DMS79 treated with DMSO at 0.1 percent for 48 hours (cell line): ENCODE results near the gene EMCN.
"Not testable (repeated sequence)": the region's sequence is repeated elsewhere in the genome, so short reads cannot be mapped to it uniquely, and the experiment has no call there.

Experiments
- DNase-seq: peaks from one replicate; lab custom pipeline; 2025; lab: John Stamatoyannopoulos, UW

Gene EMCN

DNA sequence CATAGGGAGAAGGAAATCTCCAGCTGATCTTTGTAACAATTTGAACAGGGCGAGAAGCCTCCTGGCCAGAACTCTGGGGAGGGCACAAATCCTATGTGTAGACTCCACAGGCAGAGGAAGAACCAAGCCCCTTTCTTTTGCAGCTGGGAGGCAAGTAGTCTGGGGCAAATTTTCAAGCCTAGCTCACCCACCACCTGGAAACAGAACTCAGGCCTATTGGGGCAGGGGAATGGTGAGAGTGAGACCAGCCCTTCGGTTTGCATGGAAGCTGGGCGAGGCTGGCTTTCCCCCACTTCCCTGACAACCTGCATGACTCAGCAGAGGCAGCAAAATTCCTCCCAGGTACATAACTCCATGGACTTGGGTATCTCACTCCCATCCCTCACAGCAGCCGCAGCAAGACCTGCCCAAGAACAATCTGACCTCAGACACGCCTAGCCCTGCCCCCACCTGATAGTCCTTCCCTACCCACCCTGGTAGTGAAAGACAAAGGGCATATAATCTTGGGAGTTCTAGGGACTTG lies 138.2 kb downstream of the EMCN start:
- DNase-seq, result no peak

GRCh38 chr4:100372432-100372831 lies 145.4 kb downstream of the EMCN start:
- DNase-seq, result no peak

GRCh38 chr4:100369871-100370270 lies 148.0 kb downstream of the EMCN start:
- DNase-seq, result no peak

DNA sequence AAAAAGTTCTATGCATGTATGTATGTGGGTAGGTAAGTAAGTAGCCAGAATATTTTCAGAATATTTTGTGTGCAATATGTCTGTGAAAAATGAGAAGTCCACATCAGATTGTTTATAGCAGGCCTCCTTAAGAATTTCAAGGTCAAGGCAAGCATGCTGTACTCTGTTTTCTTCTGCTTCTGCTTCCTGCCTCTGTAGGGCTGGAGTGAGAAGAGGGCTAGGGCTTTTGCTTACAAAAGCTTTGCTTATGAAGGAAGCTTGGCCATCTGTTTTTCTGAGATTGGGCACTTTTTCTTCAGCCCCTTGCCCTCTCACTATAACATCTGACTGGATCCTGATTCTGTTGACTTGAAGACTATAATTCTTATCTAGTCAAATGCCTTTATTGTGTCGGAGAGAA lies 150.4 kb downstream of the EMCN start:
- no peak for DNase-seq

DNA sequence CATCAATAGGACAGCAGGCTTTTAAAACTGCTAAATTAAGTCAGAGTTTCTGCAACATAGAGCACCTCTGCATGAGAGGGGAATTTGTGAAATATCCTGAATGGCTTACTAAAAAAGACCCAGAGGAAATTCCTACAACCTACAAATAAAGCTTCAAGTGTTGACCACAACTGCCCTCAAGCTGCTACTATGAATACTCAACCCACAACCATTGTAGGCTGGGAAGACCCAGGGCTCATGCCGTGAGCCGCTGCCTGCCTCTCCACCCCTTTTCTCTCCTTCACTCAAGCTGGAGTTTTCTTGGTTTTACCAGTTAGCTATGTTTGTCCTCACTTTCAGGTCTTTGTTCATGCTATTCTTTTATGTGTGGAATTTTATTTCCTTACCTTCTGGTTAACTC lies 151.6 kb downstream of the EMCN start:
- no peak for DNase-seq

GRCh38 chr4:100362366-100362765 lies 155.5 kb downstream of the EMCN start:
- DNase-seq, result no peak

- DNase-seq, result no peak
These were observed 156.5 kb downstream of the EMCN start for GRCh38 chr4:100361336-100361735.

DNA sequence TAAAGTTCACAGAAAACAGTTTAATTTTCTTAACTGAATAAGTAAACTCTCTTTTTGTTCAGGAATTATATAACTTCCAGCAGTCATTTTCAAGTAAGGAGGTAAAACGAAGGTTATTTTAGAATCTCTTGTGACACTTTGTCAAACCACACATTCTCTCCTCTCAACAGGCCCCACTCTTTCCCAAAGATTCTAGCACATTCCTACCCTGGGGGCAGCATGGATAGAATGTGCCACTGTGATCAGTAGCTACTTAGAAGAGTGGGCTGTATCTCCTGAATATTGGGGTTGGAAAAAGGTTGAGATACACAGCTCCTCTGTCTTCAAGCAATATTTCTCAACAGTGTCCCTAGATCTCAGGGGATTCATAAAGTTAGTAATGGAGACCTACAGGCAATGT lies 157.6 kb downstream of the EMCN start:
- DNase-seq, result no peak

DNA sequence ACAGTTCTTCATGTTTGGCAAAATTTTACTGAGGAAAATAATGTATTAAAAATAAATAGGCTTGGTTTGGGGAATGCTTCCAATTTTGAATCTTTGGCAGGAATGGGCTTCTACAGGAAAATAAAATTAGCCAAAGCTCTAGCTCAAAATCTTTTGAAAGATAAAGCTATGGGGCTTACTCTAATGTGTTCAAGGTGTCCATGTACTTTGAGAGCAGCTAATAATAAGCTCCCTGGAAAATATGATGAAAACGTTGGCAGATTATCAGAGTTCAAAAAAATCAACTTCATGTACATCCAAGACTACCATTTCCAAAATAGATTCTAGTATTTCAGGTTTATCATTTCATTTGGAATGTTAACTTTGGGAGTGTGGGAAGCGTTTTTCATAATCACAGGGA lies 158.4 kb downstream of the EMCN start:
- DNase-seq, result no peak

DNA sequence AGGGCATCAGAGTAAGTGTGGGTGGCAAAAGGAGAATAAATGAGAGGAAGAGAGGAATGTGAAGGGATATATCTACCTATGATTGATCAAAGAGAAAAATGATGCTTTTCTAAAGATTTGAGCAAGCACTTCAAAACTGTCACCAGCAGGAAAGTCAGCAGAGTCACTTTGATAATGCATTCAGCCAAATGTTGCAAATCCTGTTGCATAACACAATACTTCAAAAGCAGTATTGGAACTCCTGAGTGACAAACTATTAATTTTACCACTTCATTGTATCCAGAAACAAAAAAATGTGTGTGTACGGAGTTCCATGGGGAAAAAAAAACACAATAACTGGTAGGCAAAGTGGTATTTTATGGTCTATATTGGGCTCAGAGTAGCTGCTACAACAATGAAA lies 160.3 kb downstream of the EMCN start:
- DNase-seq, result no peak

GRCh38 chr4:100356172-100356571 lies 161.7 kb downstream of the EMCN start:
- DNase-seq, result no peak

DNA sequence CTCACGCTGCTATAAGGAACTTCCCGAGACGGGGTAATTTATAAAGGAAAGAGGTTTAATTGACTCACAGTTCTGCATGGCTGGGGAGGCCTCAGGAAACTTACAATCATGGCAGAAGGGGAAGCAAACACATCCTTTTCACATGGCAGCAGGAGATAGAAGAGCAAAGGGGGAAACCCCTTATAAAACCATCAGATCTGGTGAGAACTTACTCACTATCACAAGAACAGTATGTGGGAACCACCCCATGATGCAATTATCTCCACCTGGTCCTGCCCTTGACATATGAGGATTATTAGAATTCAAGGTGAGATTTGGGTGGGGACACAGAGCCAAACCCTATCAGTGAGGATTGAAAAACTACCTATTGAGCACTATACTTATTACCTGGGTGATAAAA lies 165.5 kb downstream of the EMCN start:
- DNase-seq, result not testable (repeated sequence)

- DNase-seq, result no peak
These were observed 169.3 kb downstream of the EMCN start for GRCh38 chr4:100348473-100348872.

DNA sequence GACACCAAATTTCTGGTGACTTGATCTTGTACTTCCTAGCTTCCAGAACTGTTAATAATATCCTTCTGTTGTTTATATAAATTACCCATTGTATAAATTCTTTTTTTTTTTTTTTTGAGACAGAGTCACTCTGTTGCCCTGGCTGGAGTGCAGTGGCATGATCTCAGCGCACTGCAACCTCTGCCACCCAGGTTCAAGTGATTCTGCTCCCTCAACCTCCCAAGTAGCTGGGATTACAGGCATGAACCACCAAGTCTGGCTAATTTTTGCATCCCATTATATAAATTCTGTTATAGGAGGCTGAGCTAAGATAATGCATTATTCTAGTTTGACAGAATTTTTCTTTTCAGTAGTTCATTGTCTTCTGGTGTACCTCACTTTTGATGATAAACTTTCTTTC lies 170.6 kb downstream of the EMCN start:
- DNase-seq, result no peak

DNA sequence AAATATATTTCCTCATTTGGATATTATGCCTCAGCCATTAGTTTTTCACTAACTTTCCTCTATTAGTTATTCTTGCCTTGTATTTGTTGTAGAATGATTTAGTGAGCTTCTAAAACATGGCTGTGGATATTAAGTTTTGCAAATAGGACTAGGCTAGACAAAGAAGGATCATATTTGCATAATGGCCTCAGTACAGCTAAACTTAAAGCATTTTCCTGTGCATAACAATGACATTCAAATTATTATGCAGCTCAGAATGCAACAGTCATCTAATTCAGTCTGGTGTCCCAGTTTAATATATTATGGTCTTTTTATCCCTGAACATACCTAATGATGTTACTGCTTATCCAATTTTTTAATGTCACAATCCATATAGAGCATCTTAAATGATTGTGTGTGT lies 172.2 kb downstream of the EMCN start:
- DNase-seq, result no peak
